ENCODE results near the gene IGFBP2. TPM values are rescaled to one million over a fixed set of nuclear protein-coding genes. Genes with fewer than 3 reads are reported as not detected.

The IGFBP2 gene
- total and polyA plus RNA-seq, 2 of the 4 experiments (the other 2 are of a cell fraction) = 33.5 to 236 TPM

GRCh38 chr2:216701544-216701943 is 68.3 kb downstream of the IGFBP2 start:
- H3K27me3 ChIP-seq (ENCODE audit: control insufficient read depth, insufficient read depth, low read length) = no peaks in the 10 kb centered on the region
- H3K36me3 ChIP-seq (ENCODE audit: control insufficient read depth, insufficient read depth, low read length) = no peaks in the 10 kb centered on the region
- H3K27ac ChIP-seq (ENCODE audit: insufficient read depth, low read length) = no peak overlapping the region
- H4K91ac ChIP-seq (ENCODE audit: insufficient read depth, low read depth, low read length) = no peak overlapping the region; the same call in 1 of the 2 replicates
- H4K8ac ChIP-seq (ENCODE audit: low read depth in 2 of 2, low read length in 2 of 2) = no peak overlapping the region
- intact Hi-C loops (cut with micrococcal nuclease) = no loop called here
- peaks cover 17% of the 10 kb centered on the region for H3K4me1 ChIP-seq (ENCODE audit: control insufficient read depth, insufficient read depth, low read length)
- dilution Hi-C loops (cut with HindIII; ENCODE audit: low sequenced_read_pairs, unreplicated experiment) = no loop called here
- H2AFZ ChIP-seq (replicated peaks; ENCODE audit: low read length, poor library complexity) = no peak overlapping the region
- ATAC-seq (ENCODE audit: low read depth) (no peak), DNase-seq (no peak)
- H2BK15ac ChIP-seq (ENCODE audit: low read depth, low read length) = no peak overlapping the region
- no TSS peak for BruUV-seq (replicated peaks)
- no peak overlapping the region for H2AK9ac ChIP-seq (replicated peaks; ENCODE audit: low read depth, low read length, poor library complexity)
- no peak overlapping the region for H2BK120ac ChIP-seq (ENCODE audit: low read depth, low read length)
- H2AK5ac ChIP-seq (ENCODE audit: low read depth, low read length) = no peak overlapping the region
- CTCF ChIA-PET = no interaction called here
- H3K23ac ChIP-seq (ENCODE audit: low read depth, low read length) = no peak overlapping the region
- H3K9ac ChIP-seq (ENCODE audit: low read depth, low read length) = no peak overlapping the region
- H3K14ac ChIP-seq (replicated peaks; ENCODE audit: low read depth, low read length) = no peak overlapping the region
- H4K5ac ChIP-seq (ENCODE audit: low read depth, low read length) = no peak overlapping the region; the same call in 1 of the 2 replicates
- POLR2A ChIA-PET (ENCODE audit: unreplicated experiment) = no interaction called here
- H3K79me1 ChIP-seq (ENCODE audit: low read depth in 1 of 2, low read length in 2 of 2) = peaks cover under 1% of the 10 kb centered on the region in 2 experiments; a peak in 1 of 4 replicates
- in situ Hi-C loops (cut with MboI; ENCODE audit: low sequenced_read_pairs) = loop anchor here (5.0 kb wide), 2 partner anchors 811 to 1011 kb away; no protein-coding TSS in a partner anchor
- no peak overlapping the region for H3K56ac ChIP-seq (ENCODE audit: extremely low read depth, insufficient read depth, low read length)
- no peaks in the 10 kb centered on the region for H3K9me3 ChIP-seq (ENCODE audit: control insufficient read depth, insufficient read depth, low read length)
- H3K4me3 ChIP-seq (ENCODE audit: insufficient read depth, low read depth, low read length) = no peak overlapping the region
- H3K9me1 ChIP-seq (ENCODE audit: insufficient read depth, low read length) = peaks cover 1% of the 10 kb centered on the region; the same call in 1 of the 2 replicates
- no peak overlapping the region for H3K4ac ChIP-seq (ENCODE audit: low read depth, low read length)
- no peak overlapping the region; the same call in 1 of the 2 replicates for H3K18ac ChIP-seq (ENCODE audit: low read depth, low read length)
- H2BK5ac ChIP-seq (ENCODE audit: low read depth, low read length, poor library complexity, severe bottlenecking) = no peak overlapping the region
- no CpG with 5 or more reads among the region's 7 CpGs for WGBS, 2 experiments (ENCODE audit: extremely low coverage in 2 of 2, insufficient read length in 1 of 2)
- no peaks in the 10 kb centered on the region for H4K20me1 ChIP-seq (ENCODE audit: insufficient read depth, low read length)
- H2BK20ac ChIP-seq (ENCODE audit: low read depth, low read length) = no peak overlapping the region
- no peak overlapping the region for H3K4me2 ChIP-seq (ENCODE audit: low read depth, low read length)
- peak; percentile 58 for TF ChIP-seq CEBPB (IDR thresholded peaks at IDR 0.05; ENCODE audit: low read depth, low read length)
- TF ChIP-seq MAFK (IDR thresholded peaks at IDR 0.05; ENCODE audit: low read depth, low read length) = no peak
- TF ChIP-seq FOS (IDR thresholded peaks at IDR 0.05; ENCODE audit: low read depth, low read length) = no peak
- no peak for TF ChIP-seq BHLHE40 (IDR thresholded peaks at IDR 0.05; ENCODE audit: low read depth, low read length)
